ENCODE results near the gene PIK3AP1. TPM values are rescaled to one million over a fixed set of nuclear protein-coding genes. Genes with fewer than 3 reads are reported as not detected.
A peak's percentile ranks its signal among the peaks of the same experiment; 100 is the strongest.

Gene PIK3AP1
- total RNA-seq, 1 experiment from 2014 or later: 3.7 TPM

GRCh38 chr10:96596422-96597407, 123.6 kb downstream of the PIK3AP1 start:
- Histone ChIP-seq H3K79me2 (ENCODE audit: low read length) (no peaks in the 10 kb centered on the region), H3K9me2 (replicated peaks; ENCODE audit: low read length) (no peaks in the 10 kb centered on the region), H4K20me1 (ENCODE audit: low read length) (no peaks in the 10 kb centered on the region), H3K9me3 (ENCODE audit: low read length) (no peaks in the 10 kb centered on the region), H3K27me3 (ENCODE audit: low read length) (no peaks in the 10 kb centered on the region), H3K9ac (ENCODE audit: low read length) (no peak overlapping the region), H3K4me3 (ENCODE audit: low read length) (no peak overlapping the region), H3K4me2 (ENCODE audit: low read length) (no peak overlapping the region), H2AFZ (ENCODE audit: low read length) (no peak overlapping the region), H3K27ac (ENCODE audit: low read length) (no peak overlapping the region), H3K4me1 (ENCODE audit: insufficient read depth, low read length) (peaks cover 7% of the 10 kb centered on the region), H3F3A (ENCODE audit: low read length, unreplicated experiment) (no peaks in the 10 kb centered on the region), H3K36me3 (ENCODE audit: low read depth, low read length) (no peaks in the 10 kb centered on the region)
- TF ChIP-seq EZH2phosphoT487 (IDR thresholded peaks at IDR 0.05; ENCODE audit: borderline replicate concordance, low read length): no peak
- intact Hi-C loops (cut with micrococcal nuclease): no loop called here
- no TSS peak for BruUV-seq (replicated peaks)
- ATAC-seq (peak; percentile 63), DNase-seq (peak; percentile 35)
- ChIA-PET POLR2A (ENCODE audit: unreplicated experiment) (no interaction called here), CTCF (no interaction called here)

GRCh38 chr10:96595741-96596140, 124.6 kb downstream of the PIK3AP1 start:
- no peak for ATAC-seq
- DNase-seq: no peak
- Histone ChIP-seq H3K27me3 (ENCODE audit: low read length) (no peaks in the 10 kb centered on the region), H3K4me2 (ENCODE audit: low read length) (no peak overlapping the region), H3K4me1 (ENCODE audit: insufficient read depth, low read length) (peaks cover 7% of the 10 kb centered on the region), H4K20me1 (ENCODE audit: low read length) (no peaks in the 10 kb centered on the region), H3K79me2 (ENCODE audit: low read length) (no peaks in the 10 kb centered on the region), H3K36me3 (ENCODE audit: low read depth, low read length) (no peaks in the 10 kb centered on the region), H3F3A (ENCODE audit: low read length, unreplicated experiment) (no peaks in the 10 kb centered on the region), H3K9ac (ENCODE audit: low read length) (no peak overlapping the region), H2AFZ (ENCODE audit: low read length) (no peak overlapping the region), H3K27ac (ENCODE audit: low read length) (no peak overlapping the region), H3K9me2 (replicated peaks; ENCODE audit: low read length) (no peaks in the 10 kb centered on the region), H3K9me3 (ENCODE audit: low read length) (no peaks in the 10 kb centered on the region), H3K4me3 (ENCODE audit: low read length) (no peak overlapping the region)
- ChIA-PET CTCF (no interaction called here), POLR2A (ENCODE audit: unreplicated experiment) (no interaction called here)
- intact Hi-C loops (cut with micrococcal nuclease): no loop called here
- no TSS peak for BruUV-seq (replicated peaks)
- no peak for TF ChIP-seq EZH2 (IDR thresholded peaks at IDR 0.05; ENCODE audit: low read length, unreplicated experiment)
- no peak for TF ChIP-seq EZH2phosphoT487 (IDR thresholded peaks at IDR 0.05; ENCODE audit: borderline replicate concordance, low read length)
- TF ChIP-seq CTCF (conservative IDR thresholded peaks at IDR 0.05; ENCODE audit: low read depth, low read length): no peak

GRCh38 chr10:96591946-96592345, 128.4 kb downstream of the PIK3AP1 start:
- Histone ChIP-seq H3K4me3 (ENCODE audit: low read length) (no peak overlapping the region), H3K4me2 (ENCODE audit: low read length) (no peak overlapping the region), H3K79me2 (ENCODE audit: low read length) (no peaks in the 10 kb centered on the region), H3K9me2 (replicated peaks; ENCODE audit: low read length) (no peaks in the 10 kb centered on the region), H4K20me1 (ENCODE audit: low read length) (no peaks in the 10 kb centered on the region), H3K4me1 (ENCODE audit: insufficient read depth, low read length) (peaks cover 20% of the 10 kb centered on the region), H3K27me3 (ENCODE audit: low read length) (no peaks in the 10 kb centered on the region), H3K9me3 (ENCODE audit: low read length) (no peaks in the 10 kb centered on the region), H3F3A (ENCODE audit: low read length, unreplicated experiment) (no peaks in the 10 kb centered on the region), H3K9ac (ENCODE audit: low read length) (no peak overlapping the region), H3K27ac (ENCODE audit: low read length) (no peak overlapping the region), H3K36me3 (ENCODE audit: low read depth, low read length) (no peaks in the 10 kb centered on the region), H2AFZ (ENCODE audit: low read length) (no peak overlapping the region)
- TF ChIP-seq EZH2phosphoT487 (IDR thresholded peaks at IDR 0.05; ENCODE audit: borderline replicate concordance, low read length) (no peak), CTCF (conservative IDR thresholded peaks at IDR 0.05; ENCODE audit: low read depth, low read length) (no peak), EZH2 (IDR thresholded peaks at IDR 0.05; ENCODE audit: low read length, unreplicated experiment) (no peak)
- ATAC-seq: no peak
- no TSS peak for BruUV-seq (replicated peaks)
- no peak for DNase-seq
- intact Hi-C loops (cut with micrococcal nuclease): no loop called here
- ChIA-PET POLR2A (ENCODE audit: unreplicated experiment) (no interaction called here), CTCF (no interaction called here)

All from PC-3 (cell line).